ENCODE measurements around the gene CTDP1. TPM values are rescaled to one million over a fixed set of nuclear protein-coding genes. Genes with fewer than 3 reads are reported as not detected.

The CTDP1 gene
- polyA plus RNA-seq, 1 experiment: 12.9 TPM

- CTCF ChIA-PET: no interaction called here
- DNase-seq (ENCODE audit: low read depth): no peak
- no peaks in the 10 kb centered on the region for H3K36me3 ChIP-seq (ENCODE audit: control insufficient read depth, insufficient read depth, low read length)
- TF ChIP-seq CTCF (IDR thresholded peaks at IDR 0.05; ENCODE audit: insufficient read depth, low read depth, low read length): peak; percentile 11; the same call in 1 of the 2 replicates
- peak overlapping the region; percentile 13 for H3K4me3 ChIP-seq (ENCODE audit: low read depth, low read length)
- POLR2A ChIA-PET: no interaction called here
- peaks cover 17% of the 10 kb centered on the region for H3K27me3 ChIP-seq (ENCODE audit: control insufficient read depth, insufficient read depth, low read length)
Measured at GRCh38 chr18:79787865-79788733, 108.5 kb downstream of the CTDP1 start.

- CTCF ChIA-PET: no interaction called here
- H3K27me3 ChIP-seq (ENCODE audit: control insufficient read depth, insufficient read depth, low read length): peaks cover 17% of the 10 kb centered on the region
Measured at GRCh38 chr18:79788734-79789085, 109.1 kb downstream of the CTDP1 start.

DNA sequence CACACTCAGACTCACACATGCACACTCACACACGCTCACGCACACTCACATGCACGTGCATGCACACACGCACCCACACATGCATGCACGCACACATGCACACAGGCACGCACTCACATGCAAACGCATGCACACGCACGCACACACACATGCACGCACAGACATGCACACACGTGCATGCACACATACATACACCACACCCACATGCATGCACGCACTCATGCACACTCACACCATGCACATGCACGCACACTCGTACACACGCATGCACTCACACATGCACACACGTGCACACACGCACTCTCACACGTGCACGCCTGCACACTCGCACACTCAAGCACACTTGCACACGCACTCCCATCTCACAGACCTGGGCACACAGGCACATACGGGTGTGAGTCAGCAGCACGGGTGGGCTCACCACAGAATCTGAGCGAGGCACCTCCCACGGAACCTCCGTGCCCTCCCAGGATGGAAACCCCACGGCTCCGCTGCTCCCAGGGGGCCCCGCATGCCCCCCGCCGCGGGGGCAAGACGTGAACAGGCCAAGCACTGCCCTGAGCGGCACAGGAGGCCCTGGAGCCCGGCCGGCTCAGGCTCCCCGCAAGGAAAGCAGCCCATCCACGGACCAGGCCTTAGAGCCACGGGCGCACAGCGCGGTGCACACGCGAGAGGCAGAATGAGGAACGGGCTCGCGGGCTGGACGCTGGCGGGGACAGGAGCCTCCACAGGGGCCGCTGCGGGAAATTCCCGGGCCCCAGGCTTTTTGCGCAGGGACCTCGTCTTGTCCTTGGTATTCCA, 109.7 kb downstream of the CTDP1 start:
- no peak for DNase-seq (ENCODE audit: low read depth)
- TF ChIP-seq CTCF (IDR thresholded peaks at IDR 0.05; ENCODE audit: insufficient read depth, low read depth, low read length): no peak
- CTCF ChIA-PET: no interaction called here

More at GRCh38 chr18:79788734-79789085, 109.1 kb downstream of the CTDP1 start:
- Histone ChIP-seq H3K36me3 (ENCODE audit: control insufficient read depth, insufficient read depth, low read length) (no peaks in the 10 kb centered on the region), H3K4me3 (ENCODE audit: low read depth, low read length) (no peak overlapping the region)
- TF ChIP-seq CTCF (IDR thresholded peaks at IDR 0.05; ENCODE audit: insufficient read depth, low read depth, low read length): no peak
- DNase-seq (ENCODE audit: low read depth): no peak
- POLR2A ChIA-PET: no interaction called here

DNA sequence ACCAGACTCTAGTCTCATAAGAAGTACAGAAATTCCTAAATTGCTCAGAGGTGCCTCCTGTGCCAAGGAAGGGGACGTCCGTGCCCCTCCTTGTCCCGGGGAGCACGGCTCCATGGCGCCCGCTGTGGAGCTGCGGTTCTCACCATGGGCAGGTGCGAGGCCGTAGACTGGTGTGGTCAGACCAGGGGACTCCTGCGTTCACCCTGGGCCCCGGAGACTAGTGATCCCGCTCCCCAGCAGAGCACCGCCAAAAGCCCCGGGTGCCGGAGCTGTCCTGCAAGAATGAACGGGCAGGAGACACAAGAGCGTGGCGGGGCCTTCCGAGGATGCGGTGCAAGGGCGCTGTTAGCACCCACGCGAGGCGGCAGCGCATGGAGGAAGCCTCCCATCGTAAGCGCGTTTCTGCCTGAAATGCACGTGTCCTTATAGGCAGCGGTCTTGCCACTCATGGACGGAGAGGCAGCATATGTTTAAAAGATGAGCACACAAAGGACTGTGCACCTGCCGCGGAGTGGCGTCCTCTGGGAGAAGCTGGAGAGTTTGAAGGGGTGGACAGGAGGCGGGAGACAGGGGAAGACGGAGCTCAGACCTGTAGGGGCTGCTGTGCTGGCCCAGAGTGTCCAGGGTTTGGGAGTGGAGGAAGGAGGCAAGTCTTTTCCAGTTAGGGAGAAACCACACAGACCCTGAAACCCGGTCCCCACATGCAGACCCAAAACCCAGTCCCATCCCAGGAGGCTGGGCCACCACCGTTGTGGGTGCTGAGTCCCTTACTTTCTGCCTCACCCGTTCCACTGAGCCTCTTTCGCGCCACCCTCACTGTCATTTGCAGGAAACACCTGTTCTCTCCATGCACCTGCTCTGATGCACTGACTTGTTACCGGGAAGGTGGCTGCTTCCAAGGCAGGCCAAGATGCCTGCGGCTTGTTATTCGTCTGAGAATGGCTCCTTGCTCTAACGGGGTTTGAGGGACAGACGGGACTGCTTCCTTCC, 110.6 kb downstream of the CTDP1 start:
- DNase-seq (ENCODE audit: low read depth): no peak
- ChIA-PET CTCF (interaction anchor here (2.0 kb wide), 1 partner anchor 23 kb away, joined by 4 read pairs; no protein-coding TSS in a partner anchor), POLR2A (no interaction called here)
- Histone ChIP-seq H3K4me3 (ENCODE audit: low read depth, low read length) (no peak overlapping the region), H3K36me3 (ENCODE audit: control insufficient read depth, insufficient read depth, low read length) (no peaks in the 10 kb centered on the region), H3K27me3 (ENCODE audit: control insufficient read depth, insufficient read depth, low read length) (peaks cover 17% of the 10 kb centered on the region)
- no peak for TF ChIP-seq CTCF (IDR thresholded peaks at IDR 0.05; ENCODE audit: insufficient read depth, low read depth, low read length)

More for the DNA sequence above, 109.7 kb downstream of the CTDP1 start:
- Histone ChIP-seq H3K27me3 (ENCODE audit: control insufficient read depth, insufficient read depth, low read length) (peaks cover 17% of the 10 kb centered on the region), H3K36me3 (ENCODE audit: control insufficient read depth, insufficient read depth, low read length) (no peaks in the 10 kb centered on the region), H3K4me3 (ENCODE audit: low read depth, low read length) (no peak overlapping the region)
- POLR2A ChIA-PET: no interaction called here
